ENCODE data around the gene UBA52. TPM values are rescaled to one million over a fixed set of nuclear protein-coding genes. Genes with fewer than 3 reads are reported as not detected.

UBA52 gene
- total and polyA plus RNA-seq, 11 donors = 336 to 944 (median 716) TPM

GRCh38 chr19:18551631-18552030 is 20.0 kb upstream of the UBA52 start:
- TF ChIP-seq POLR2A (IDR thresholded peaks at IDR 0.05) = no peak
- no peak for TF ChIP-seq CTCF (IDR thresholded peaks at IDR 0.05)
- intact Hi-C loops (cut with DNase I) = loop anchor here in 1 of 10 donors (10.0 kb wide), 1 partner anchor 67 kb away; no protein-coding TSS in a partner anchor
- no peak overlapping the region for H3K4me3 ChIP-seq
- H3K36me3 ChIP-seq = no peaks in the 10 kb centered on the region
- H3K9me3 ChIP-seq = no peaks in the 10 kb centered on the region
- DNase-seq (no peak), ATAC-seq (no peak)
- H3K4me1 ChIP-seq = no peaks in the 10 kb centered on the region
- H3K27ac ChIP-seq = no peak overlapping the region
- WGBS, 4 donors = 70 to 72% (median 72%) methylated on average over 6 of the region's 6 CpGs
- H3K27me3 ChIP-seq = no peaks in the 10 kb centered on the region

GRCh38 chr19:18557411-18558201 is 14.1 kb upstream of the UBA52 start, which contains the start of gene KXD1:
Gene KXD1 (plus strand): TSS chr19:18557870. CDS start chr19:18562057, 4,187 bp downstream.
- no peak for TF ChIP-seq CTCF (IDR thresholded peaks at IDR 0.05)
- peak in 1 of 2 donors; percentile 77 for TF ChIP-seq POLR2A (IDR thresholded peaks at IDR 0.05)

GRCh38 chr19:18558202-18558555 is 13.5 kb upstream of the UBA52 start:
- ATAC-seq (no peak), DNase-seq (no peak)
- H3K4me1 ChIP-seq = peaks cover 5 to 38% (median 22%) of the 10 kb centered on the region in 12 donors
- WGBS, 4 donors = 4 to 8% (median 6%) methylated on average over 11 of the region's 11 CpGs
- H3K4me3 ChIP-seq = peak overlapping the region; percentile 64 to 99 (median 92)
- H3K36me3 ChIP-seq = peaks cover 0 to 15% (median 7%) of the 10 kb centered on the region in 9 donors
- TF ChIP-seq CTCF (IDR thresholded peaks at IDR 0.05) = no peak
- TF ChIP-seq POLR2A (IDR thresholded peaks at IDR 0.05) = no peak
- no peaks in the 10 kb centered on the region for H3K27me3 ChIP-seq
- peak overlapping the region; percentile 64 to 99 (median 96) for H3K27ac ChIP-seq
- intact Hi-C loops (cut with DNase I) = loop anchor here in 4 of 10 donors (5.0 to 10.0 kb wide), 3 partner anchors 36 to 96 kb away; partner anchors contain the start of gene ELL (in 3 of the 4)
- no peaks in the 10 kb centered on the region for H3K9me3 ChIP-seq

More at GRCh38 chr19:18557411-18558201, 14.1 kb upstream of the UBA52 start, which contains the start of gene KXD1:
- Histone ChIP-seq H3K9me3 (no peaks in the 10 kb centered on the region), H3K27me3 (no peaks in the 10 kb centered on the region), H3K27ac (peak within 1 kb of the TSS; percentile 64 to 99 (median 96)), H3K36me3 (peaks cover 0 to 10% (median under 1%) of the 10 kb centered on the region in 9 donors), H3K4me1 (peaks cover 5 to 36% (median 22%) of the 10 kb centered on the region in 12 donors), H3K4me3 (peak within 1 kb of the TSS; percentile 64 to 99 (median 92))
- WGBS, 4 donors = 1 to 4% (median 2%) methylated on average over 11 to 58 of the region's 58 CpGs
- intact Hi-C loops (cut with DNase I) = loop anchor here in 4 of 10 donors (1.0 to 10.0 kb wide), 5 partner anchors 14 to 95 kb away; partner anchors contain the start of genes ELL (in 3 of the 4), FKBP8 (in 1 of the 4) and UBA52 (in 1 of the 4)
- DNase-seq (peak; percentile 98 to 99 (median 98)), ATAC-seq (peak; percentile 96 to 99 (median 97))

- peak overlapping the region in 11 of 12 donors; percentile 64 to 99 (median 92) for H3K4me3 ChIP-seq
- H3K9me3 ChIP-seq = no peaks in the 10 kb centered on the region
- WGBS, 4 donors = 61 to 69% (median 64%) methylated on average over 3 of the region's 3 CpGs
- TF ChIP-seq POLR2A (IDR thresholded peaks at IDR 0.05) = no peak
- no peak for TF ChIP-seq CTCF (IDR thresholded peaks at IDR 0.05)
- intact Hi-C loops (cut with DNase I) = loop anchor here in 4 of 10 donors (5.0 to 10.0 kb wide), 3 partner anchors 36 to 96 kb away; partner anchors contain the start of gene ELL (in 3 of the 4)
- H3K27ac ChIP-seq = peak overlapping the region in 11 of 12 donors; percentile 92 to 99 (median 96)
- ATAC-seq = no peak
- H3K27me3 ChIP-seq = no peaks in the 10 kb centered on the region
- no peak for DNase-seq
- peaks cover 0 to 20% (median 11%) of the 10 kb centered on the region in 9 donors for H3K36me3 ChIP-seq
- peaks cover 5 to 38% (median 22%) of the 10 kb centered on the region in 12 donors for H3K4me1 ChIP-seq
Measured at GRCh38 chr19:18558604-18559003, 13.1 kb upstream of the UBA52 start.
